A673 (cell line): Measurements from ENCODE around the gene RGS14. TPM values are rescaled to one million over a fixed set of nuclear protein-coding genes. Genes with fewer than 3 reads are reported as not detected.

ENCODE experiments used
- BruUV-seq: library from RNA; stranded (reverse); fragments of 400-500 nt; replicated peaks from 2 replicates; lab custom pipeline; 2021; lab: Mats Ljungman, UMichigan
- CTCF ChIA-PET: fragments of 300-600 bp; sonication (Branson Sonifier 250); formaldehyde crosslinking; loops from one replicate; lab custom pipeline; 2022; ENCODE audit warnings: antibody characterized with exemption; lab: Charles Lee
- POLR2A ChIA-PET: fragments of 300-600 bp; sonication (Branson Sonifier 250); formaldehyde crosslinking; loops from one replicate; lab custom pipeline; 2022; ENCODE audit warnings: antibody characterized with exemption; ENCODE audit not compliant: low non-redundant PET; lab: Charles Lee
- DNase-seq: peaks from one replicate; pipeline ENCODE4 v3.0.0-alpha.2; 2015; ENCODE audit warnings: low spot score
- H3K27ac ChIP-seq: fragments of 200-600 bp; sonication (generic); 2 replicates; pipeline ENCODE4 v1.5.1; 2016; ENCODE audit warnings: mixed run types, low read depth, mild to moderate bottlenecking, mixed read lengths, antibody characterized with exemption, low read length; ENCODE audit not compliant: poor library complexity, severe bottlenecking
- H3K27me3 ChIP-seq: fragments of 200-600 bp; sonication (generic); replicated peaks from 2 replicates; pipeline ENCODE4 v1.6.1; 2017; ENCODE audit warnings: mixed run types, low read depth, mild to moderate bottlenecking, mixed read lengths, antibody characterized with exemption, low read length; ENCODE audit not compliant: insufficient read depth, poor library complexity
- H3K36me3 ChIP-seq: fragments of 200-600 bp; sonication (generic); 2 replicates; pipeline ENCODE4 v1.6.1; 2016; ENCODE audit warnings: mixed run types, mild to moderate bottlenecking, mixed read lengths, antibody characterized with exemption, low read length; ENCODE audit not compliant: insufficient read depth, poor library complexity, severe bottlenecking
- H3K4me1 ChIP-seq: fragments of 200-600 bp; sonication (generic); 2 replicates; pipeline ENCODE4 v1.6.1; 2017; ENCODE audit warnings: mixed run types, mild to moderate bottlenecking, mixed read lengths, antibody characterized with exemption, low read length; ENCODE audit not compliant: insufficient read depth, poor library complexity, severe bottlenecking
- H3K4me3 ChIP-seq: fragments of 200-600 bp; sonication (generic); 2 replicates; pipeline ENCODE4 v1.5.1; 2016; ENCODE audit warnings: low read depth, mixed run types, mild to moderate bottlenecking, mixed read lengths, low read length; ENCODE audit not compliant: poor library complexity, severe bottlenecking
- H3K9me3 ChIP-seq: fragments of 200-600 bp; sonication (generic); 2 replicates; pipeline ENCODE4 v1.6.1; 2016; ENCODE audit warnings: mixed run types, low read depth, mild to moderate bottlenecking, mixed read lengths, antibody characterized with exemption, low read length; ENCODE audit not compliant: poor library complexity, severe bottlenecking
- CTCF ChIP-seq: fragments of 300-800, 200-600 bp; sonication (generic); conservative IDR thresholded peaks from 2 replicates; pipeline ENCODE4 v1.5.1; 2017; ENCODE audit warnings: low read depth, mild to moderate bottlenecking, antibody characterized with exemption, low read length, moderate library complexity, mixed read lengths
- EZH2 ChIP-seq: fragments of 200-600 bp; sonication (generic); IDR thresholded peaks from 2 replicates; pipeline ENCODE4 v1.6.1; 2017; ENCODE audit warnings: borderline replicate concordance, low read depth, mild to moderate bottlenecking, mixed read lengths, antibody characterized with exemption, low read length; ENCODE audit not compliant: poor library complexity, severe bottlenecking
- intact Hi-C: fragments of 100-400 bp; cut with micrococcal nuclease; formaldehyde crosslinking; loops from one replicate; pipeline ENCODE4 v1.10.0; 2022; ENCODE audit not compliant: unreplicated experiment
- total RNA-seq: library from RNA; stranded (reverse); gene quantifications from 2 replicates; pipeline ENCODE4 v1.2.3, GENCODE V29; 2021

Gene RGS14
- total RNA-seq, 1 experiment from 2014 or later: 3.1 TPM

GRCh38 chr5:177384134-177384533 is 26.4 kb downstream of the RGS14 start, which contains the start of gene SLC34A1:
Gene SLC34A1, plus strand, starts transcription at chr5:177384434. Its CDS starts 1,308 bp downstream, at chr5:177385742.
- ChIA-PET POLR2A (no interaction called here), CTCF (no interaction called here)
- Histone ChIP-seq H3K27me3 (no peaks in the 10 kb centered on the region), H3K36me3 (no peaks in the 10 kb centered on the region), H3K4me1 (no peaks in the 10 kb centered on the region), H3K9me3 (no peaks in the 10 kb centered on the region), H3K27ac (no peak within 1 kb of the TSS), H3K4me3 (no peak within 1 kb of the TSS)
- DNase-seq: no peak
- intact Hi-C loops: no loop called here
- TF ChIP-seq CTCF: no peak
- no peak for TF ChIP-seq EZH2
- no TSS peak for BruUV-seq

- peaks cover 2% of the 10 kb centered on the region for H3K4me1 ChIP-seq
- TF ChIP-seq CTCF: no peak
- no peak for TF ChIP-seq EZH2
- no peaks in the 10 kb centered on the region for H3K27me3 ChIP-seq
- no peak overlapping the region for H3K27ac ChIP-seq
- no peak for DNase-seq
- ChIA-PET CTCF (no interaction called here), POLR2A (no interaction called here)
- no peak overlapping the region for H3K4me3 ChIP-seq
- no peaks in the 10 kb centered on the region for H3K36me3 ChIP-seq
- BruUV-seq: no TSS peak
- intact Hi-C loops: no loop called here
- no peaks in the 10 kb centered on the region for H3K9me3 ChIP-seq
Observed at GRCh38 chr5:177385720-177386119, 28.0 kb downstream of the RGS14 start.

GRCh38 chr5:177386542-177386941 is 28.8 kb downstream of the RGS14 start:
- intact Hi-C loops: no loop called here
- ChIA-PET CTCF (no interaction called here), POLR2A (no interaction called here)

More at GRCh38 chr5:177386542-177386941, 28.8 kb downstream of the RGS14 start:
- no peak for TF ChIP-seq EZH2
- no peak for TF ChIP-seq CTCF
- H3K4me1 ChIP-seq: peaks cover 4% of the 10 kb centered on the region
- H3K27me3 ChIP-seq: no peaks in the 10 kb centered on the region
- no peak for DNase-seq
- no peaks in the 10 kb centered on the region for H3K9me3 ChIP-seq
- no peak overlapping the region for H3K27ac ChIP-seq
- no peaks in the 10 kb centered on the region for H3K36me3 ChIP-seq
- no peak overlapping the region for H3K4me3 ChIP-seq
- no TSS peak for BruUV-seq
